Stimulated activated CD4-positive, alpha-beta T cell treated with anti-CD3 and anti-CD28 coated beads, Interleukin-12 subunit alpha, Interleukin-12 subunit beta, amount 100 ng/mL, for 48 hours (primary cell): ENCODE measurements around the gene FOXP1.

Experiments
- DNase-seq, 3 donors: peaks; one replicate each; pipeline ENCODE4 v3.0.0-alpha.2; 2020; ENCODE audit warnings: low read depth in 2 of 3, low spot score in 1 of 3

The FOXP1 gene

GRCh38 chr3:70952033-70952747 is 631.3 kb downstream of the FOXP1 start:
- DNase-seq = no peak

- DNase-seq = no peak
These were observed 632.2 kb downstream of the FOXP1 start for GRCh38 chr3:70951316-70951715.

- DNase-seq = no peak
These were observed 635.9 kb downstream of the FOXP1 start for GRCh38 chr3:70947579-70947978.

- DNase-seq = no peak
These were observed 639.6 kb downstream of the FOXP1 start for GRCh38 chr3:70943886-70944285.

- no peak for DNase-seq
These were observed 650.3 kb downstream of the FOXP1 start for GRCh38 chr3:70933105-70933810.

- no peak for DNase-seq
These were observed 653.5 kb downstream of the FOXP1 start for GRCh38 chr3:70930066-70930465.

- no peak for DNase-seq
These were observed 656.3 kb downstream of the FOXP1 start for GRCh38 chr3:70927239-70927638.

GRCh38 chr3:70926835-70927234 is 656.7 kb downstream of the FOXP1 start:
- DNase-seq = no peak

GRCh38 chr3:70919661-70920060 is 663.9 kb downstream of the FOXP1 start:
- no peak for DNase-seq

- no peak for DNase-seq
These were observed 664.4 kb downstream of the FOXP1 start for GRCh38 chr3:70919091-70919490.

- no peak for DNase-seq
These were observed 667.0 kb downstream of the FOXP1 start for GRCh38 chr3:70916375-70917055.

- no peak for DNase-seq
These were observed 668.7 kb downstream of the FOXP1 start for GRCh38 chr3:70914862-70915261.

GRCh38 chr3:70911719-70912118 is 671.8 kb downstream of the FOXP1 start:
- no peak for DNase-seq

GRCh38 chr3:70905491-70905890 is 678.0 kb downstream of the FOXP1 start:
- no peak for DNase-seq
